Measurements from ENCODE around the gene DGKG. TPM values are rescaled to one million over a fixed set of nuclear protein-coding genes. Genes with fewer than 3 reads are reported as not detected.

Gene DGKG
- total and polyA plus RNA-seq, 4 donors = 2.1 to 13.7 (median 8.0) TPM

- Histone ChIP-seq H3K9me3 (ENCODE audit: control insufficient read depth in 4 of 4, insufficient read depth in 3 of 4, low read length in 3 of 4) (no peaks in the 10 kb centered on the region), H3K4me1 (ENCODE audit: control insufficient read depth in 5 of 5, insufficient read depth in 5 of 5, low read length in 5 of 5) (peaks cover 0 to 4% (median 0%) of the 10 kb centered on the region in 5 donors), H3K36me3 (ENCODE audit: control insufficient read depth in 4 of 4, insufficient read depth in 4 of 4, low read length in 4 of 4) (no peaks in the 10 kb centered on the region), H3K9ac (ENCODE audit: insufficient read depth in 1 of 2, low read length in 2 of 2) (no peak overlapping the region), H3K27ac (ENCODE audit: low read depth in 1 of 2, low read length in 1 of 2) (no peak overlapping the region), H3K4me3 (no peak overlapping the region), H3K27me3 (ENCODE audit: control insufficient read depth in 3 of 3, insufficient read depth in 3 of 3, low read length in 2 of 3) (no peaks in the 10 kb centered on the region)
- WGBS, 2 donors = 50 to 60% methylated on average over 6 of the region's 6 CpGs
- ATAC-seq (ENCODE audit: insufficient read depth, low FRiP score) (no peak), DNase-seq (peak in 1 of 3 donors; percentile 34)
- no peak for TF ChIP-seq CTCF (IDR thresholded peaks at IDR 0.05; ENCODE audit: control extremely low read depth, extremely low read depth)
Measured at GRCh38 chr3:186182850-186183249, 179.2 kb downstream of the DGKG start.

DNA sequence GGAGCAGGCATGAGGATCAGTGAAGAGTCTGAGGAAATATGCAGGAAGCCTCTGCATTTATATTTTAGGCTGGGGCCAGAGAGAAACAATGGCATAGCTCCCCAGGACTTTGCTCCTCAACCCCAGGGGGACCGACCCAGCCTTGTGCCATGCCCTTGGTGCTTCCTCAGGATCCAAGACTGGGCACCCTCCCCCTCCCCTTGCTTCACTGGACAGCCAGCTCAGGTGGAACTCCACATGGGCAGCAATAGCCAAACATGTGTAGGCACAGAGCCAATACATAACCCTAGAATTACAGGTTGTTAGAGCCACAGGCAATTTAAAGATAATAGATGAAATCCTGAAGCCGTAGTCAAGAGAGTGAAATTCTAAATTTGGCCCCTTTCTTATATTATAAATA lies 180.1 kb downstream of the DGKG start:
- WGBS, 2 donors = 86 to 92% methylated on average over 2 of the region's 2 CpGs
- TF ChIP-seq CTCF (IDR thresholded peaks at IDR 0.05; ENCODE audit: control extremely low read depth, extremely low read depth) = no peak
- Histone ChIP-seq H3K4me3 (no peak overlapping the region), H3K9ac (ENCODE audit: insufficient read depth in 1 of 2, low read length in 2 of 2) (no peak overlapping the region), H3K9me3 (ENCODE audit: control insufficient read depth in 4 of 4, insufficient read depth in 3 of 4, low read length in 3 of 4) (no peaks in the 10 kb centered on the region), H3K27ac (ENCODE audit: low read depth in 1 of 2, low read length in 1 of 2) (no peak overlapping the region), H3K4me1 (ENCODE audit: control insufficient read depth in 5 of 5, insufficient read depth in 5 of 5, low read length in 5 of 5) (peaks cover 0 to 4% (median 0%) of the 10 kb centered on the region in 5 donors), H3K36me3 (ENCODE audit: control insufficient read depth in 4 of 4, insufficient read depth in 4 of 4, low read length in 4 of 4) (no peaks in the 10 kb centered on the region), H3K27me3 (ENCODE audit: control insufficient read depth in 3 of 3, insufficient read depth in 3 of 3, low read length in 2 of 3) (no peaks in the 10 kb centered on the region)
- ATAC-seq (ENCODE audit: insufficient read depth, low FRiP score) (no peak), DNase-seq (no peak)

- ATAC-seq (ENCODE audit: insufficient read depth, low FRiP score) = no peak
- 57 to 73% methylated on average over 6 of the region's 6 CpGs for WGBS, 2 donors
Measured at GRCh38 chr3:186180891-186181481, 181.0 kb downstream of the DGKG start.

More at GRCh38 chr3:186180891-186181481, 181.0 kb downstream of the DGKG start:
- Histone ChIP-seq H3K27ac (ENCODE audit: low read depth in 1 of 2, low read length in 1 of 2) (no peak overlapping the region), H3K4me1 (ENCODE audit: control insufficient read depth in 5 of 5, insufficient read depth in 5 of 5, low read length in 5 of 5) (peaks cover 0 to 4% (median 0%) of the 10 kb centered on the region in 5 donors), H3K36me3 (ENCODE audit: control insufficient read depth in 4 of 4, insufficient read depth in 4 of 4, low read length in 4 of 4) (no peaks in the 10 kb centered on the region), H3K27me3 (ENCODE audit: control insufficient read depth in 3 of 3, insufficient read depth in 3 of 3, low read length in 2 of 3) (no peaks in the 10 kb centered on the region), H3K9me3 (ENCODE audit: control insufficient read depth in 4 of 4, insufficient read depth in 3 of 4, low read length in 3 of 4) (no peaks in the 10 kb centered on the region), H3K9ac (ENCODE audit: insufficient read depth in 1 of 2, low read length in 2 of 2) (no peak overlapping the region), H3K4me3 (no peak overlapping the region)
- DNase-seq = no peak
- no peak for TF ChIP-seq CTCF (IDR thresholded peaks at IDR 0.05; ENCODE audit: control extremely low read depth, extremely low read depth)
